Smooth muscle cell of the coronary artery (primary cell): ENCODE measurements around the gene AKAP8L. TPM values are rescaled to one million over a fixed set of nuclear protein-coding genes. Genes with fewer than 3 reads are reported as not detected.

ENCODE experiments used
- total RNA-seq: library from RNA; depleted of rRNA; stranded (reverse); fragments of >200 nt; gene quantifications from 2 replicates; pipeline ENCODE4 v1.2.3, GENCODE V29; 2014; ENCODE audit warnings: low replicate concordance

AKAP8L gene
- 53.7 and 72.7 TPM in 2 replicates for total RNA-seq

GRCh38 chr19:15418579-15419412, at the start of gene AKAP8L:
TSS of gene AKAP8L (minus strand) at chr19:15418988. CDS start at chr19:15418923, 65 bp downstream.

GRCh38 chr19:15464394-15465385, 45.9 kb upstream of the AKAP8L start, which contains the start of gene RASAL3:
TSS of gene RASAL3 (minus strand) at chr19:15464544. CDS start at chr19:15464358, 186 bp downstream.

GRCh38 chr19:15449620-15450527, 31.1 kb upstream of the AKAP8L start, which contains the start of gene WIZ:
TSS of gene WIZ (minus strand) at chr19:15449956. CDS start at chr19:15448307, 1,649 bp downstream.

GRCh38 chr19:15379083-15379998, 39.4 kb downstream of the AKAP8L start, which contains the start of gene AKAP8:
TSS of gene AKAP8 (minus strand) at chr19:15379787. CDS start at chr19:15379731, 56 bp downstream.

GRCh38 chr19:15332311-15332996, 86.3 kb downstream of the AKAP8L start, which contains the start of gene BRD4:
TSS of gene BRD4 (minus strand) at chr19:15332539. CDS start at chr19:15273099, 59,440 bp downstream.

Other genes starting within 250 kb of the AKAP8L start
- gene NOTCH3, start 218.0 kb downstream of the AKAP8L start, total RNA-seq: 42.6 and 59.8 TPM in 2 replicates
- 0.08 TPM in 1 of 2 replicates, not detected in the other for gene EPHX3, start 186.5 kb downstream of the AKAP8L start, total RNA-seq
- 8.3 and 8.7 TPM in 2 replicates for gene BRD4, start 86.4 kb downstream of the AKAP8L start, total RNA-seq
- gene AKAP8, start 39.2 kb downstream of the AKAP8L start, total RNA-seq: 11.3 and 13.6 TPM in 2 replicates
- gene WIZ, start 31.0 kb upstream of the AKAP8L start, total RNA-seq: 1.8 and 4.6 TPM in 2 replicates
- gene RASAL3, start 45.6 kb upstream of the AKAP8L start, total RNA-seq: not detected in 2 replicates
- gene PGLYRP2, start 60.5 kb upstream of the AKAP8L start, total RNA-seq: not detected in 2 replicates
- gene CYP4F22, start 89.5 kb upstream of the AKAP8L start, total RNA-seq: not detected in 2 replicates
- not detected in 2 replicates for gene CYP4F8, start 196.2 kb upstream of the AKAP8L start, total RNA-seq
- gene CYP4F3, start 221.9 kb upstream of the AKAP8L start, total RNA-seq: 0.23 TPM in 1 of 2 replicates, not detected in the other